NCI-H748 (cell line): Measurements from ENCODE around the gene COPA.
"Not testable (repeated sequence)": the region's sequence is repeated elsewhere in the genome, so short reads cannot be mapped to it uniquely, and the experiment has no call there.

Experiments used
- DNase-seq: peaks from one replicate; lab custom pipeline; 2025; ENCODE audit not compliant: unreplicated experiment; lab: John Stamatoyannopoulos, UW

The COPA gene

GRCh38 chr1:160342953-160343869, at the start of gene COPA, which contains the start of gene NCSTN:
COPA (minus strand) TSS chr1:160343250; CDS start chr1:160343170, 80 bp downstream.
NCSTN (plus strand) TSS chr1:160343383; CDS start chr1:160343397, 14 bp downstream.
- DNase-seq, result peak; percentile 96

GRCh38 chr1:160388406-160388805, 45.4 kb upstream of the COPA start:
- not testable (repeated sequence) for DNase-seq

GRCh38 chr1:160384812-160385211, 41.8 kb upstream of the COPA start:
- DNase-seq, result not testable (repeated sequence)

GRCh38 chr1:160377585-160378206, 34.6 kb upstream of the COPA start:
- no peak for DNase-seq

GRCh38 chr1:160376525-160377131, 33.6 kb upstream of the COPA start:
- peak; percentile 78 for DNase-seq

- DNase-seq, result peak; percentile 31
Measured at GRCh38 chr1:160375788-160376524, 32.9 kb upstream of the COPA start.

- no peak for DNase-seq
Measured at GRCh38 chr1:160374306-160375110, 31.5 kb upstream of the COPA start.

GRCh38 chr1:160373696-160374095, 30.6 kb upstream of the COPA start:
- no peak for DNase-seq

GRCh38 chr1:160371756-160372155, 28.7 kb upstream of the COPA start:
- no peak for DNase-seq

- DNase-seq, result no peak
Measured at GRCh38 chr1:160371346-160371631, 28.2 kb upstream of the COPA start.

- DNase-seq, result no peak
Measured at GRCh38 chr1:160370561-160371345, 27.7 kb upstream of the COPA start.

GRCh38 chr1:160369087-160369486, 26.0 kb upstream of the COPA start:
- DNase-seq, result no peak

- no peak for DNase-seq
Measured at GRCh38 chr1:160367934-160368923, 25.2 kb upstream of the COPA start.

GRCh38 chr1:160367516-160367900, 24.5 kb upstream of the COPA start:
- no peak for DNase-seq

- DNase-seq, result no peak
Measured at GRCh38 chr1:160366731-160367515, 23.9 kb upstream of the COPA start, which contains the start of gene NHLH1. NHLH1 (plus strand) TSS chr1:160367071; CDS start chr1:160370732, 3,661 bp downstream.

- DNase-seq, result no peak
Measured at GRCh38 chr1:160365325-160365724, 22.3 kb upstream of the COPA start.

GRCh38 chr1:160363951-160364735, 21.1 kb upstream of the COPA start:
- no peak for DNase-seq
